CD4-positive, alpha-beta T cell treated with Interleukin-10 for 1 hour (primary cell): ENCODE results near the gene ZMYND11.

Experiments used
- DNase-seq: peaks from one replicate; pipeline ENCODE4 v3.0.0-alpha.2; 2020

The ZMYND11 gene

DNA sequence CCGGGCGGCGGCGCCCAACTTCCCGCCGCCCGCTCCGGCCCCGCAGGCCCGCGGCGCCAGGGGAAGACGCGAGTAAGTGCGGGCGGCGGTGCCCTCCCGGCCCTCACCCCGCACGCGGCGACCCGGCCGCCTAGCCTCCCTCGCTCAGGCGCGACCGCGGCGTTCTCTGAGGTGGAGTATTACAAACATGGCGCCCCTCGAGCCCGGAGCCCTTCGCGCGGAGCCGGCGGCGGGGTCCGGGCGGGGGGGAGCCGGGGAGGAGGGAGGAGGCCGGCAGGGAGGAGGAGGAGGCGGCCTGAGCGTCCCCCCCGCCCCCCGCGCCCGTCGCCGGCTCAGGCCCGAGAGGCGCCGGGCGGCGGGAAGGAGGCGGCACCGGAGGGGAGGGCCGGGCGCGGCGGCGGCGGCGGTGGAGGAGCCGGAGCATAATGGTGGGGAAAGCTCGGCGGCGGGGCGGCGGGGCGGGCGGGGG is at the start of gene ZMYND11:
Gene ZMYND11, plus strand, starts transcription at position 324 of the 469 bp plus-strand sequence. CDS start 44,558 bp downstream, outside the sequence.
- DNase-seq = peak; percentile 76

DNA sequence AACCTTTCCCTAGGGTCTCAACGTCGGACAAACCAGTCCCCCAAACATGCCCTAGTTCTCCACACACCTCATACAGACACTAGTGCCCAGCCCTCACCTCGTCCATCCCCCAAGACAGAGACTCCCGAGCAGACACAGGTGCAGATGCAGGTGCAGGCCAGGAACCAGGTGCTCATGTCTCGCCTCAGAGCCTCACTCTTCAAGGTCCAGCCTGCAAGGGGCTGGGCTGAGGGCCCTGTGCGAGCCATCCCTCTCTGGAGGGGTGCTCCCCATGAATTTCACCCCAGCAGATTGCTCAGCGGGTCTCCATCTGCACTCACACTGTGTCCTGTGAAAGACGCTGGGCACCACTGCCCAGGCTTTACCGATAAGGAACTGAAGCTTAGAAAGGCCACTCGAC is 49.2 kb upstream of the ZMYND11 start:
- DNase-seq = no peak

DNA sequence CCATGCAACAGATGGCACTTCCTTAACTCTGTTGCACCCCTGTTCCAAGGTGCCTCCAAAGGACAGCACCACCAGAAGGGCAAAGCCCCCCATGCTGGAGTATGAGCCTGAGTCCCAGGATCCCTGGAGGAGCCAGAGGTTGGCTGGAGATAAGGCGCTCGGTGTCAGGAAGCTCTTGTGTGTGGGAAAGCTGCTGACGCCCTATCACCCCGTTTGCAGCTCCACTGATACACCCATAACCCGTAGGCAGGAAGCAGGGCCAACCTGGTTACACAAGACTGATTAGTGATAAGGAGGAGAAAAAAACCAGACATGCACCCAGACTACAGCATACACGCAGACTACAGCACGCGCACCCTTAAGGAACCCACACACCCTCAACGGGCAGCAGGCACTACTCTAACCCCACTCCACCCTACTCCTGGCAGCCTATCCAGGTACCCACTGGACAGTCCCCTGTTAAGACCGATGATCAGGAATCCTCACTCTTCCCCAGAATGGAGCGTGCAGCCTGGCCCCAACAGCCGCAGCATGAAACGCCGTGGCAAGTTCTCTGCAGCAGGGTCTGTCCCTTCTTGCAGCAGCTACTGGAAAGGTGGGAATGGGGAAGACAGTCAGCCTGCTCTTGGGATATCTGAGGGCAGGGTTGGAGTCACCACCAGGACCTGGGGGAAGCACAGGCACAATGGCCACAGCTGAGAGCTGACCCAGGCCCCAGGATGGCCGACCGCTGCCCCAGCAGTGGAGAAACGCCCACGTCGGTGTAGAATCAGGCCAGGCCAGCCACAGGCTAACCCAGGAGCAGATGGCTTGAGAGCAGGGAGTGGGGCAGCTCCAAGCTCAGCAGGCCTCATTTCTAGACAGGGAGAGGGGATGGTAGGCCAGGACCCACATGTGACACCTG is 47.8 kb upstream of the ZMYND11 start:
- DNase-seq = no peak

DNA sequence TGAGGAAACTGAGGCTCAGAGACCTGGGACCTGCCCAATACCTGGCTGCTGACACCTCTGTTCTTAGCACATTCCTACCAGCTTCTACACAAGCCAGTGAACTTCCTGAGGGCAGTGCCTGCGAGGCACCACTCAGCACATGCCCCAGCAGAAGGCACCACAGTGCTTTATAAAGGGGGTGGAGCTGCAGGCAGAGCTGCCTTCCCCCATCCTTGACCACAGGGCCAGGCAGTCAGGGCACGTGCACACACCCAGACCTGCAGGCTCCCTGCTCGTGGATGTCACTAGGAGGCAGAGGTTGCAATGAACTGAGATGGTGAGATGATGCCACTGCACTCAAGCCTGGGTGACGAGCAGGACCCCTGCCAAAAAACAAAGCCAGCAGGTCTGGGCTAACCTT is 47.0 kb upstream of the ZMYND11 start:
- no peak for DNase-seq

DNA sequence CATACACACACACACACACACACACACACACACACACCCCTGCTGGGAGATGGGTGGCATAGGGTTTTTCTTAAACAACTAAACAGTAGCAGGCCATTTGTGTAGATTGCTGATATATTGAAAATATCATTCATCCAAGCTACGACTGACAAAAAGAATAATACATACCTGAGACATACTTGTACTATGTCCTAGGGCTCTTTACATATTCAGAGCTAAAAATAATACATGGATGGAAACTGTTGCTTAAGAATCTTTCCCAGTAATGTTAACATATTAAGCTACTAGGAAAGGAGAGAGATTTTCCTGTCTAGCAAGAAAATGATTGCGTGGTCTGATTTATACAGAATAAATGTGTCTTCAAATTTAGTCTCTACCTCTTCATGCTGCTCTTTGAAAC is 46.0 kb upstream of the ZMYND11 start:
- no peak for DNase-seq

DNA sequence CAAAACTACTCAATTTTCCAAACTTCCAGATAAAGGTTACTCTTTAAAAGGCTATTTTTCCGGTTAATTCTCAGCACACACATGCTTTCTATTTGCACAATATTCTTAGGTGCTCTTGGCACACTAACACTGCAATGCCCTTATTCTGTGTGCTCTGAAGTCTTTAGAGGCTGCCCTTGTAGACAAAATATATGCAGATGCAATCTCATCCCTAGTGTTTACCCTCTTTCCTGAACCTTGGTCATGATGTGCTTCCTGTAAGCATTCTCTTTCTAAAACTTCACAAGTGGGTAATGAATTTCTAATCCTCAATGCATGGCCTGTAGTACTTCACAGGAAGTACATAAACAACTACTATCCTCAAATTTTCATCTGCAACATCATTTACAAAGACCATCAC is 45.1 kb upstream of the ZMYND11 start:
- DNase-seq = no peak

DNA sequence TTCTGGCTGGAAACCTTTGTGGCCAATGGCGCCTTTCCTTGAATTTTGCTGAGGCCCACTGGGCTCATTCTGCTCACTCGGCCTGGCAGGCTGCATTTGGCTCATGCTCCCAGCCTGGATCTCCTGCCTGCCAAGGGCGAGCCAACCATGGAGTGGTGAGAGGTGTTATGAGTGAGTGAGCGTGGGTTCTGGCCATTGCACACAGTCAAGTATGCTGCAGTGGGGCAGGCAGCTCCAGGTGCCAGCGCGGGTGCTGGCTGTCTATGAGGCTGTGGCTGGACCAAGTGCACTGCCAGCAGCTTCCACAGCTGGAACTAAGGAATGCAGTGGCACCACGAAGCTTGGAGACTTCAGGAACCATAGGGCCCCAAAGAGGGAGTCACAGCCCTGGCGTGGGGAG is 43.9 kb upstream of the ZMYND11 start:
- no peak for DNase-seq

DNA sequence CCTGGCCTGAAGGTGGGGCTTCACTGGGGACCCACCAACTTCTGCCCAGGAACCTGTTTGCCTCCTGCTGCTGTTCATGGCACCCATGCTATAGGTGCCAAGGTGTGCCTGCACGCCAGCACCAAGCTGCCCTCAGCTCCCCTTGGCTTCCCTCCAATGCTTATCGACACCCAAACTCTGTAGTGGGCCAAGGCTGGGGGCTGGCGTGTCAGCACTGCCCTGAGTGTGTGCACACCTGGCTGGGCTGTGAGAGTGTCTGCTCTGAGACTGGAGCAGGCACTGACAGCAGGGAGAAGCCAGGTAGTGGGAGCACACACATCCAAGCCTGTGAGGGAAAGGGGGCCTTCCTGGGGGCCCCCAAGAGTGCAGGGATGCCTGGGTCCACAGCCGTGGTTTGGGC is 43.1 kb upstream of the ZMYND11 start:
- DNase-seq = no peak

DNA sequence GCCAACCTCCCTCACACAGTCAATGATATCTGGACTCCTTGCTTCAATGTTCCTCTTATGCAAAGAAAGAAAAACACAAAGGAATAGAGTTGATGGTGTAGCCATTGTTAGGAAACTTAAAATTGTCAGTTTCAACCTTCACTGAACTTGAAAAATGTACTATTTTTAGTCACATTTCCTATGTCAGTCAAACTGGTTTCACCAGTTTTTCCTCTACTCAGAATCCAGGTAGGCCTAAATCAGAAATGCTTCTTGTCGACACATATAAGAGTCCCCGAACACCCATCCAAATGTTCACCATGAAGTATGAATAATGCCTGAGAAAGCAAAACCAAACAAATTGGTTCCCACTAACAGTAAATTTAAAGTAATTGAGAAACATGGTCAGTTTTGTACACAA is 42.4 kb upstream of the ZMYND11 start:
- DNase-seq = no peak

DNA sequence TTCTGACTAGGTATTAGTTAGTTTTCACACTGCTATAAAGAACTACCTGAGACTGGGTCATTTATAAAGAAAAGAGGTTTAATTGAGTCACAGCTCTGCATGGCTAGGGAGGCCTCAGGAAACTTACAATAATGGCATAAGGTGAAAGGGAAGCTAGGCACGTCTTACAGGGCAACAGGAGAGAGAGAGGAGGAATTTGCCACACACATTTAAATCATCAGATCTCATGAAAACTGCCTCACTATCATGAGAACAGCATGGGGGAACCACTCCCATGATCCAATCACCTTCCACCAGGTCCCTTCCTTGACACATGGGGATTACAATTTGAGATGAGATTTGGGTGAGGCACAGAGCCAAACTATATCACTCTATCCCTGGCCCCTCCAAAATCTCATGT is 40.6 kb upstream of the ZMYND11 start:
- no peak for DNase-seq

DNA sequence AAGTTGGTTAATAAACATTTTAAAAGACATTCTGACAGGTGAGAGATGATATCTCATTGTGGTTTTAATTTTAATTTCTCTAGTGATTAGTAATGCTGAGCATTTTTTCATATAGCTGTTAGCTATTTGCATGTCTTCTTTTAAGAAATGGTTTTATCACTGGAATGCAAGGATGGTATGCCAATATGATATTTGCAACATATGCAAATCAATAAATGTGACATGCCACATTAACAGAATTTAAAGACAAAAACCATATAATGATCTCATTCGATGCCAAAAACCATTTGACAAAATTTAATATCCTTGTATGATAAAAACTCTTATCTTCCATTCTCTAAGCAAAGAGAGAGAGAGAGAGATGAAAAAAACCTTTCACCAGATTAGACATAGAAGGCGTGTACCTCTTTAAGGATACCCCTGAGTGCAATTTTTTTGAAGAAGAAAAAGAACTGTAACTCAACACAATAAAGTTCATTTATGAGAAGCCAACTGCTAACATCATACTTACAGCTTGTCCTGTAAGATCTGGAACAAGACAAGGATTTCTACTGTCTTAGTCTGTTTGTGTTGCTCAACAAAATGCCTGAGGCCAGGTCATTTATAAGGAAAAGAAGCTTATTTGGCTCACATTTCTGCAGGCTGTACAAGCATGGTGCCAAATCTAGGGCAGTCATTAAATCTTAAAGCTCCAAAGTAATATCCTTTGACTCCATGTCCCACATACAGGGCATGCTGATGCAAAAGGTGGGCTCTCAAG is 39.7 kb upstream of the ZMYND11 start:
- DNase-seq = no peak

DNA sequence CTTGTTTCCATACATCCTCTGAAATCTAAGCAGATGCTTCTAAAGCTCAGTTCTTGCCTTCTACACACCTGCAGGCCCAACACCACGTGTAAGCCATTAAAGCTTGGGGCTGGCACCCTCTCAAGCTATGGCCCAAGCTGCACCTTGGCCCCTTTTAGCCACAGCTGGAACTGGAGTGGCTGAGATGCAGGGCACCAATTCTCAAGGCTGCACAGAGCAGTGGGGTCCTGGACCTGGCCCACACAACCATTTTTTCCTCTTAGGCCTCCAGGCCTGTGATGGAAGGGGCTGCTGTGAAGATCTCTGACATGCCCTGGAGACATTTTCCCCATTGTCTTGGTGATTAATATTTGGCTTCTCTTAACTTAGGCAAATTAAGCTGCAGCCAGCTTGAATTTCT is 38.8 kb upstream of the ZMYND11 start:
- no peak for DNase-seq

DNA sequence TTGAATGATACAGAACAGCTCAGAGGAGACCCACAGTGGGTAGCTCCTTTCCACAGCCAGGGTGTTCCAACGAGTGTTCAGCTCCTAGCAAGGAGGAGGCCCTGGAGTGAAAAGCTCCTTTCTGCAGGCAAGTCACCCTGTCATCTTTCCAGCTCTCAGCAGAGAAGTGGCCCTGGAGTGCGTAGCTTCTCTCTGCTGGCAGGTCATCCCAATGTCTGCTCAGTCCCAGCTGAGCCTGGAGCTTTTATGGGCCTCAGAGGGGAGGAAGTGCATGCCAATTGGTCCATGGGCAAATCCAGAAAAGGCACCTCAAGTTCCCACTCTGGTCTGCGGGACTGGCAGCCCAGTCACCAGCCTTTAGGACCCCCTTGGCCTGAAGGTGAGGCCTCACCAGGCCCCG is 30.8 kb upstream of the ZMYND11 start:
- no peak for DNase-seq

DNA sequence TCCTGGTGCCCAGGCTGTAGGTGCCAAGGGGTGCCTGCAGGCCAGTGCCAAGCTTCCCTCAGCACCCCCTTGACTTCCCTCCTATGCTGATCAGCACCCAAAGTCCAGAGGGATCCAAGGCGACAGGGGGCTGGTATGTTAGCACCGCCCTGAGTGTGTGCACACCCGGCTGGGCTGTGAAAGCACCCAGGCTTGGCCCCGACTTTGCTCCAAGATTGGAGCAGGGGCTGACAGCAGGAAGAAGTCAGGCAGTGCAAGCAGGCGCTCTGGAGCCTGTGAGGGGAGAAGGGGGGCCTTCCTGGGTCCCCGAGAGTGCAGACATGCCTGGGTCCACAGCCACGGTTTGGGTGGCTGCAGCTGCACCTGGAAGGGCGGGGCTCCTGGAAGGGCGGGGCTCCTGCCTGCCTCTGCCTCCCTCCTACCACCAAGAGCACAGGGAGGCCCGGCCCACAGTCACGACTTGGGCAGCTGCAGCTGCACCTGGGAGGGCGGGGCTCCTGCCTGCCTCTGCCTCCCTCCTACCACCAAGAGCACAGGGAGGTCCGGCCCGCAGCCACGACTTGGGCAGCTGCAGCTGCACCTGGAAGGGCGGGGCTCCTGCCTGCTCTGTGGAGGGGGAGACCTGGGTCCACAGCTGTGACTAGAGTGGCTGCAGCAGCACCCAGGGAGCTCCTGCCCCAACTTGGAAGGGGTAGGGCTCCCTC is 30.2 kb upstream of the ZMYND11 start:
- no peak for DNase-seq

DNA sequence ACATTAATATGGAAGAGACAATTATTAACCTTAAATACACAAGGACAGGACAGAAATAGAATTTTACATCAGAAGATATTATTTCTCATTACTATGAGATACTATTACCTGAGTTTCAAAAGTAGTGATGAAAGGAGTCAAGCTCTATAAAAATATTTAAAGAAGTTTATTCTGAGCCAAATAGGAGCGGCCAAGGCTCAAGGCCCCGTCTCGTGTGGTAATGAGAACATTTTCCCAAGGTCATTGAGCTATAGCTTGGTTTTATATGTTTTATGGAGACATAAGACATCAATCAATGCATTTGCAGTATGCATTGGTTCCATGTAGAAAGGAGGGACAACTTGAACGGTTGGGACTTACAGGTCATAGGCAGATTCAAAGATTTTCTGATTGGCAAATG is 29.4 kb upstream of the ZMYND11 start:
- no peak for DNase-seq

DNA sequence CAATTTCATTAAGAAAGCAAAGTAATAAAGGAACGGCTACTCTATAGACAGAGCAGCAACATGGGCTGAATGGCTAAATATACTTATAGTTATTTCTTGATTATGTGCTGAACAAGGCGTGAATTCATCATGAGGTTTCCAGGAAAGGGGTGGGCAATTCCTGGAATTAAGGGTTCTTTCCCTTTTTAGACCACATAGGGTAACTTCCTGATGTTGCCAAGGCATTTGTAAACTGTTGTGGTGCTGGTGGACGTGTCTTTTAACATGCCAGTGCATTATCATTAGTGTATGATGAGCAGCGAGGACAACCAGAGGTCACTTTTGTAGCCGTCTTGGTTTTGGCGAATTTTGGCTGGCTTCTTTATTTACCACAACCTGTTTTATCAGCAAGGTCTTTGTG is 28.5 kb upstream of the ZMYND11 start:
- DNase-seq = no peak

DNA sequence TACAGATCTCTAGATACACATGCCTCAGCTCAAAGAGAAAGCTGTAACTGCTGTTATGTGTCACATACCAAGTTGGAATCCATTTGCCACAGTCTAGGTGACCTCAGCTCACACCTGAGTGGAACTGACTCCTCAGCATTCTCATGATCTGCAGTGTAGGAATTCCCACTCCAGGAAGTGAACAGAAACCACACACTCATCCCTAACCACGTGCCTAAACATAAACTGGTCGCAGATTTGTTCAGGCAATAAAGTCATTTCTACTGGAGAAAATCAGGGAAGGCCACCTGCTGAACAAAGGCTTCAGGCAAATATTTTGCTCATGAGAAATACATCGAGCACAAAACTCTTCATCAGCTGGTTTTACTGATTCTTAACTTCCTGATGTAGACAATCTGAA is 23.0 kb upstream of the ZMYND11 start:
- no peak for DNase-seq

DNA sequence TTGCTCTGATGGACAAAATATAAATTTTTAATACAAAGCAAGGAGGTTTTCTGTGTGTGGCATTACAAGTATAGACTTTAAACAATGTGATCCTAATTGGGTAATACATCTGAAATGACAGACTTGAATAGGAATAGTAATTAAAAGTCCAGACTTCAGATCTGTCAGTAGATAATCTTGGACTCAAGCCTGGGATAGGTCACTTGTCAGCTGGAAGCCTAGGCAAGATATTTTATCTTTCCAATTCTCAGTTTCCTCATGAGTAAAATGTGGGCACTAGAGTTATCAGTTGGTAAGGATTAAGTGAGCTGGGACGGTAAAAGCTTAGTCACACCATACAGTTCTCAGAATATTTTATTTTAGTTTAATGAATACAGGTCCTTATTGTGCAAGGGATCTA is 10.4 kb upstream of the ZMYND11 start:
- no peak for DNase-seq

DNA sequence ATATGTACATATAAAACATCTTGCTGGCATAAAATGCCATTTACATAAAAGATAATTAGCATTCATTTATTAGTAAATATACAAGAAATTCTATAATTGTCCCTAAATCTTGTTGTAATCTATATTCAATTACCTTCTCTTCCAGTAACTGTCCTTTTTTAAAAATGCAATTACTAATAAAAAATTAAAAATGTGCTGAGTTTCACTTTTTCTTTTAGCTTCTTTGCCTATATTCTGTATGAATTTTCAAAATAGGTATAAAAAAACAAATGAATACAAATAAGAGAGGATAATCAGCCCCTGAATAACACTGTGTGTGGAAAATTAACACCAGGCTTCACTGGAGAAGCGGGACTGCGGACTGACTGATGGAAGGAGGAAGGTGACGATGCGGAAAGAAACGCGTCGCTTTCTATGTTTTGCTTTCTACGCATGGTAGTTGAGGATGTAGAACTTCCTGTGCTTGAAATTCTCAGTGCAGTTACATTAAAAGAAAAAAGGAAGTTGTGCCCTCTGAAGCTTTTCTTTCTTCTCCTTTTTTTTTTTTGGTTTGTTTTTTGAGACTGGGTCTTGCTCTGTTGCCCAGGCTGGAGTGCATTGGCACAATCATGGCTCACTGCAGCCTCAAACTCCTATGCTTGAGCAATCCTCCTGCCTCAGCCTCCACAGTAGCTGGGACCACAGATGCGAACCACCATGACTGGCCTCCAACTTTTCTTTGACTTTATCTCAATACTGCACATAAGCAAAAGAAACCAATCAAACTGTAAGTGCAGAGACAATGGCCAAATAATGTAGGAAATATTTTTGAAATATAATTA is 7.4 kb upstream of the ZMYND11 start:
- DNase-seq = peak; percentile 43

DNA sequence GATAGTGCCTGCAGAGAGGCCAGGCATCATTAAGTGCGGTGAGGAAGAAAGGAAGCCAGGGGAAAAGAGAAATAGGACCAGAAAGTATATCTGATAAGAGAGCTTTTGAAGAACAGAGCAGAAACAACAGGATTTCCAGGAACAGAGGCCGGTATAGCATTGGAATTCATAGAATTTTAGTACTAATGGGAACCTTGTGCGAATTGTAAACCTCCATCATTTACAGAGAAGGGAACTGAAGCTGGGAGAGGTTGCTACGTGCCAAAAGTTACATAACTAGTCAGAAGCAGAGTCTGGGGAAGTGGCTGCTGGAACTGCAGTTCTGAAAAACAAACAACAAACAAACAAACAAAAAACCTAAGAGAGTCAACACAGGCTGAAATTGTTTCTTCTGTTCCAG is 5.4 kb upstream of the ZMYND11 start:
- DNase-seq = no peak

DNA sequence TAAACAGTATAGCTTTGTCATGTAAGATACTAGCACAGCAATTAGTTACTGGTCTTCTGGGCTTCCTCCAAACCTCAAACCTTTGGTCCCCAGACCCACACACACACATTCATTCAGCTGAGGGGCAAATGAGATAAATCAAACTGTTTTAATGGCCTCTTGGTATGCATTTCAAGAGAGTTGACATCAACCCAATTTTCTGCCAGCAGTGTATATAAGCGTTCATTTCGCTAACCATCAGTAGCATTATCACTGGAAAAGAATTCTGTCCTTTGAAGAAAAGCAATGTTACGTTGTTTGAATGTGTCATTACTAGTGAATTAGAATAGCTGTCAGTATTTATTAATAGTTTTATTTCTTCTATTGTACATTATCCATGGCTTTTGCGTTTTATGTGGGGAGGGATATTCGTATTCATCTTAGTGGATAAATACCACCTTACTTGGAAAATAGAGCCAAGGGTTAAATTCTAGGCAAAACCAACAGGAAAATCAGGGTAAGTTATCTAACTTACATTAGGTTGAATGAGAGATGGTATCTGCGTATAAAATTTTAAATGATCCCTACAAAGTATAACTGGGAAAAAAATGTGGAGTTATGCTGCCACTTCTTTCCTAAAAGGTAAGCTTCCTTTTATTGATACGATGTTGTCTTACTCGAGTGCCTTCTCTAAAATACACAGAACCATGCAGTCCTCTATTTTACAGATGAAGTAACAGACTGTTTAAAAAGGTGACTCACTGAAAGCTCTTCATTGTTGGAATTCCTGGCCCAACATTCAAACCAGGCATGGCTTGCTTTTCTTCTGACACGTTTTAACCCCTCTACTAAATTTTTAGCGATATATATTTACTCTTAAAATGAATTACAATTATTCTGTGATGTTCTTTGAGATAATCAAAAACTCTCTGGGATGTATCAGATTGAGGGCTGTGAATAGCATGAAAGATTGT is 2.0 kb upstream of the ZMYND11 start:
- DNase-seq = no peak
